Testis (tissue), 3 donors: Measurements from ENCODE around the gene ITGAD. TPM values are rescaled to one million over a fixed set of nuclear protein-coding genes. Genes with fewer than 3 reads are reported as not detected.
"Not testable (repeated sequence)": the region's sequence is repeated elsewhere in the genome, so short reads cannot be mapped to it uniquely, and the experiment has no call there.

Experiments
- DNase-seq: peaks from one replicate; pipeline ENCODE4 v3.0.0-alpha.2; 2019
- H3K27ac ChIP-seq, 2 donors: fragments of 200-600 bp; sonication (generic); one replicate each; pipeline ENCODE4 v1.5.1; 2019
- H3K27me3 ChIP-seq: fragments of 200-600 bp; sonication (generic); one replicate; pipeline ENCODE4 v1.5.1; 2019
- H3K36me3 ChIP-seq: fragments of 200-600 bp; sonication (generic); one replicate; pipeline ENCODE4 v1.5.1; 2017; ENCODE audit warnings: low read depth; ENCODE audit errors: missing control alignments
- H3K4me1 ChIP-seq: fragments of 200-600 bp; sonication (generic); one replicate; pipeline ENCODE4 v1.5.1; 2019
- H3K4me3 ChIP-seq, 2 donors: fragments of 200-600 bp; sonication (generic); one replicate each; pipeline ENCODE4 v1.5.1; 2017 to 2019
- H3K9me3 ChIP-seq: fragments of 200-600 bp; sonication (generic); one replicate; pipeline ENCODE4 v1.5.1; 2017
- POLR2A ChIP-seq: fragments of 450-650 bp; IDR thresholded peaks from one replicate; pipeline ENCODE4 v1.6.1; 2017; ENCODE audit warnings: antibody characterized with exemption, mild to moderate bottlenecking, moderate library complexity
- WGBS, 2 donors: methylation state at CpG; one replicate each; pipeline ENCODE4 v1.1.5; 2018; 5-methylcytosine and 5-hydroxymethylcytosine counted together
- intact Hi-C: fragments of 100-400 bp; cut with DNase I; formaldehyde crosslinking; loops from one replicate; pipeline ENCODE4 v1.15.1; 2023; ENCODE audit warnings: low total_unique reads
- polyA plus RNA-seq: library from polyadenylated mRNA; stranded (reverse); fragments of 350-450 nt; fragmentation: Illumina TruSeq; extraction: RNeasy Lipid Tissue Mini Kit (QIAGEN cat#74804); gene quantifications from one replicate; pipeline ENCODE4 v1.2.3, GENCODE V29; 2014; ENCODE audit warnings: low read depth, low replicate concordance; ENCODE audit not compliant: insufficient read depth
- total RNA-seq, 2 donors: library from RNA; depleted of rRNA; stranded (reverse); fragments of >200 nt; gene quantifications; one replicate each; pipeline ENCODE4 v1.2.3, GENCODE V29; 2016
- TF ChIP-seq, protein P1 (sequence below), 3 experiments: fragments of 450-650 bp in 2 of 3; fragments of 200-600 bp in 1 of 3; sonication (generic) in 1 of 3; IDR thresholded peaks; one replicate each; pipeline ENCODE4 v1.5.1; 2016 to 2019; ENCODE audit warnings: antibody characterized with exemption in 3 of 3, mild to moderate bottlenecking in 2 of 3, moderate library complexity in 1 of 3

Gene ITGAD
- total and polyA plus RNA-seq, 3 donors from 2014 or later, result 0.19 TPM; not detected in 2

DNA sequence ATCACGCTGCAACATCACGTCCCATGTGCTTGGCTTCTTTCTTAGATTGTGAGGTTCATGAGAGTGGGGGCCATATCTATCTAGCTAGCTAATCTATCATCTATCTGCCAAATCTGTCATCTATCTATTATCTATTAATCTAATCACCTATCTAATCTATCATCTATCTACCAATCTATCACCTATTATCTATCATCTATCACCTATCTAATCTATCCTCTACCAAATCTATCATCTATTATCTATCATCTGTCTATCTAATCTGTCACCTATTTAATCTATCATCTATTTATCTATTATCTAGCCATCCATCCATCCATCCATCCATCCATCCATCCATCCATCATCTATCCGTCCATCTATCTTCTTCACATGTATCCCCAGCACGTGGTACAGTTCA, 20.8 kb downstream of the ITGAD start:
- H3K4me3 ChIP-seq, result no peak overlapping the region
- 86% methylated on average over 4 of the region's 4 CpGs for WGBS, 2 donors
- H3K27me3 ChIP-seq, result no peaks in the 10 kb centered on the region
- TF ChIP-seq, protein P1, sequence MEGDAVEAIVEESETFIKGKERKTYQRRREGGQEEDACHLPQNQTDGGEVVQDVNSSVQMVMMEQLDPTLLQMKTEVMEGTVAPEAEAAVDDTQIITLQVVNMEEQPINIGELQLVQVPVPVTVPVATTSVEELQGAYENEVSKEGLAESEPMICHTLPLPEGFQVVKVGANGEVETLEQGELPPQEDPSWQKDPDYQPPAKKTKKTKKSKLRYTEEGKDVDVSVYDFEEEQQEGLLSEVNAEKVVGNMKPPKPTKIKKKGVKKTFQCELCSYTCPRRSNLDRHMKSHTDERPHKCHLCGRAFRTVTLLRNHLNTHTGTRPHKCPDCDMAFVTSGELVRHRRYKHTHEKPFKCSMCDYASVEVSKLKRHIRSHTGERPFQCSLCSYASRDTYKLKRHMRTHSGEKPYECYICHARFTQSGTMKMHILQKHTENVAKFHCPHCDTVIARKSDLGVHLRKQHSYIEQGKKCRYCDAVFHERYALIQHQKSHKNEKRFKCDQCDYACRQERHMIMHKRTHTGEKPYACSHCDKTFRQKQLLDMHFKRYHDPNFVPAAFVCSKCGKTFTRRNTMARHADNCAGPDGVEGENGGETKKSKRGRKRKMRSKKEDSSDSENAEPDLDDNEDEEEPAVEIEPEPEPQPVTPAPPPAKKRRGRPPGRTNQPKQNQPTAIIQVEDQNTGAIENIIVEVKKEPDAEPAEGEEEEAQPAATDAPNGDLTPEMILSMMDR (IDR thresholded peaks at IDR 0.05), result no peak
- TF ChIP-seq POLR2A, result no peak
- H3K36me3 ChIP-seq, result no peaks in the 10 kb centered on the region
- H3K9me3 ChIP-seq, result no peaks in the 10 kb centered on the region
- H3K4me1 ChIP-seq, result no peaks in the 10 kb centered on the region
- no peak overlapping the region for H3K27ac ChIP-seq
- intact Hi-C loops, result no loop called here
- no peak for DNase-seq

DNA sequence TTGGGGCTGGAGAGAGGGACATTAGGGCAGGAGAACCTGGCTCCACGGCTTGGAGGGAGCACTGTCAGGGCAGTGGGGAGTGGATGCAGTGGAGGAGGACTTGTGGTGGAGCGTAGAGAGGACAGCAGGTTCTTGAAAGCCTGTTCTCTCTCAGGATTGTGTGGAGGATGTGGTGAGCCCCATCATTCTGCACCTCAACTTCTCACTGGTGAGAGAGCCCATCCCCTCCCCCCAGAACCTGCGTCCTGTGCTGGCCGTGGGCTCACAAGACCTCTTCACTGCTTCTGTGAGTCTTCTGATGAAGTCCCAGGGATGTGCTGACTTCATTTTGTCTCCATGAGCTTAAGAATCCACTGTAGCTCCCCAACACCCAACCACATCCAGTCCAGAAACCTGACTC, 21.6 kb downstream of the ITGAD start:
- WGBS, 2 donors, result 75 to 84% methylated on average over 4 of the region's 4 CpGs
- intact Hi-C loops, result no loop called here
- TF ChIP-seq POLR2A, result no peak
- TF ChIP-seq, protein P1 (IDR thresholded peaks at IDR 0.05), result no peak
- no peak overlapping the region for H3K27ac ChIP-seq
- H3K9me3 ChIP-seq, result no peaks in the 10 kb centered on the region
- no peaks in the 10 kb centered on the region for H3K4me1 ChIP-seq
- H3K27me3 ChIP-seq, result no peaks in the 10 kb centered on the region
- no peak overlapping the region for H3K4me3 ChIP-seq
- no peaks in the 10 kb centered on the region for H3K36me3 ChIP-seq
- no peak for DNase-seq

DNA sequence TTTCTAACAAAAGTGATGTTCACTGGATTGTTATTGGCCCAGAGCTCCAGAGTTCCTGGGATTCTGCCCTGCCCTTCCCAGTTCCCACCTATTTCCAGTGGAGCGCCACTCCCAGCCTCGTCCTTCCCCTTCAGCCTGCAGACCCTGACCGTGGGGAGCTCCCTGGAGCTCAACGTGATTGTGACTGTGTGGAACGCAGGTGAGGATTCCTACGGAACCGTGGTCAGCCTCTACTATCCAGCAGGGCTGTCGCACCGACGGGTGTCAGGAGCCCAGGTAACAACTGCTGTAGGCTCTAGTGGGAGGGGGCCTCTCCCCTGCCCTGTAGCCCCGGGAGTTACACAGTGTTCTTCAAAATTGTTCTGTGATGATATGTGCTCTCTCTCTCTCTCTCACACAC, 23.2 kb downstream of the ITGAD start:
- no peak for DNase-seq
- Histone ChIP-seq H3K4me1 (no peaks in the 10 kb centered on the region), H3K4me3 (no peak overlapping the region), H3K27me3 (no peaks in the 10 kb centered on the region), H3K36me3 (no peaks in the 10 kb centered on the region), H3K9me3 (no peaks in the 10 kb centered on the region), H3K27ac (no peak overlapping the region)
- TF ChIP-seq, protein P1 (IDR thresholded peaks at IDR 0.05), result no peak
- no peak for TF ChIP-seq POLR2A
- intact Hi-C loops, result no loop called here
- 80 to 86% methylated on average over 11 of the region's 11 CpGs for WGBS, 2 donors

DNA sequence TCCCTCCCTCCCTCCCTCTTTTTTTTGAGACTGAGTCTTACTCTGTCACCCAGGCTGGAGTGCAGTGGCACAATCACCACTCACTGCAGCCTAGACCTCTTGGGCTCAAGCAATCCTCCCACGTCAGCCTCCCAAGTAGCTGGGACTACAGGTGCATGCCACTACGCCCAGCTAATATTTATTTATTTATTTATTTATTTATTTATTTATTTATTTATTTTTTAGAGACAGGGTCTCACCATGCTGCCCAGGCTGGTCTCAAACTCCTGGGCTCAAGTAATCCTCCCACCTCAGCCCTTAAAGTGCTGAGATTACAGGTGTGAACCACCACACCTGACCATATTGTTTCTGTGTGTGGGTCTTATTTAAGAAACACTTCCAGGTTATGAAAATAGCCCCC, 23.9 kb downstream of the ITGAD start:
- intact Hi-C loops, DNase-seq, H3K4me3 ChIP-seq, H3K4me1 ChIP-seq, H3K27ac ChIP-seq, H3K27me3 ChIP-seq, H3K36me3 ChIP-seq, H3K9me3 ChIP-seq: not testable (repeated sequence)
- 88 to 92% methylated on average over 2 of the region's 2 CpGs for WGBS, 2 donors

DNA sequence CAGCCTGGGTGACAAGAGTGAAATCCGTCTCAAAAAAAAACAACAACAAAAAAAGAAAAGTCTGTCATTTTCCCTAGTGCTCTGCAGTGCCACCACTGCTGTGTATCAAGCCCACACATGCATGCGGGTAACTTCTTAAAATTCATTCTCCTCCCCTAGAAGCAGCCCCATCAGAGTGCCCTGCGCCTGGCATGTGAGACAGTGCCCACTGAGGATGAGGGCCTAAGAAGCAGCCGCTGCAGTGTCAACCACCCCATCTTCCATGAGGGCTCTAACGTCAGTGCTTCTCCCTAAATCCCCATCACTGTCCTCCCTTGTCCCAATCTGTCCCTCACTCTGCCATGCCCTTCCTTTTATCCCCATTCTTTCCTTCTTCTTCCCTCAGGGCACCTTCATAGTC, 24.8 kb downstream of the ITGAD start:
- Histone ChIP-seq H3K9me3 (no peaks in the 10 kb centered on the region), H3K27ac (no peak overlapping the region), H3K4me1 (no peaks in the 10 kb centered on the region), H3K27me3 (no peaks in the 10 kb centered on the region), H3K36me3 (no peaks in the 10 kb centered on the region), H3K4me3 (no peak overlapping the region)
- intact Hi-C loops, result no loop called here
- TF ChIP-seq, protein P1 (IDR thresholded peaks at IDR 0.05), result no peak
- TF ChIP-seq POLR2A, result no peak
- 89 to 95% methylated on average over 5 of the region's 5 CpGs for WGBS, 2 donors
- DNase-seq, result no peak
